GM12878 (cell line): ENCODE measurements around the gene IMMP2L. TPM values are rescaled to one million over a fixed set of nuclear protein-coding genes. Genes with fewer than 3 reads are reported as not detected.

Source experiments
- ATAC-seq: fragments of 200-7000 bp; cut with Tn5 transposase; 3 replicates; pipeline ENCODE4 v1.9.1; 2020; ENCODE audit warnings: mild to moderate bottlenecking, moderate library complexity
- BruUV-seq: library from RNA; stranded (reverse); fragments of 400-500 nt; replicated peaks from 2 replicates; lab custom pipeline; 2021; lab: Mats Ljungman, UMichigan
- CTCF ChIA-PET: fragments of 300-600 bp; sonication (Branson Sonifier 250); formaldehyde crosslinking; extraction: SDS; loops from one replicate; lab custom pipeline; 2021; ENCODE audit warnings: inconsistent platforms; lab: Yijun Ruan, JAX
- POLR2A ChIA-PET: fragments of 350-600 bp; formaldehyde crosslinking; extraction: SDS; loops from one replicate; lab custom pipeline; 2021; ENCODE audit warnings: inconsistent platforms; lab: Charles Lee
- RAD21 ChIA-PET: fragments of 300-600 bp; sonication (Branson Sonifier 250); formaldehyde crosslinking; loops from one replicate; lab custom pipeline; 2023; ENCODE audit warnings: antibody characterized with exemption; ENCODE audit not compliant: unreplicated experiment; lab: Charles Lee
- SMC1A ChIA-PET: fragments of 300-600 bp; sonication (Branson Sonifier 250); formaldehyde crosslinking; loops from one replicate; lab custom pipeline; 2023; ENCODE audit not compliant: unreplicated experiment, uncharacterized antibody; lab: Charles Lee
- DNase-seq: peaks from one replicate; pipeline ENCODE4 v3.0.0-alpha.2; 2011; ENCODE audit warnings: low read depth, low spot score
- FAIRE-seq: peaks from 3 replicates; lab custom pipeline; 2011; peaks lifted over from hg19 to GRCh38; lab: Jason Lieb, UNC
- H2AFZ ChIP-seq: 2 replicates; pipeline ENCODE4 v1.6.0; 2011; ENCODE audit warnings: low read depth, low read length, control low read depth; ENCODE audit not compliant: control insufficient read depth
- H3K27ac ChIP-seq: 2 replicates; pipeline ENCODE4 v1.5.1; 2011; ENCODE audit warnings: control low read depth; ENCODE audit not compliant: control insufficient read depth, insufficient read depth
- H3K27me3 ChIP-seq, 2 experiments: replicated peaks in 1 of 2; 2 replicates each; pipeline versions ENCODE4 v1.6.0 to v1.6.1; 2011; ENCODE audit warnings: low read length in 1 of 2; ENCODE audit not compliant: control insufficient read depth in 2 of 2, insufficient read depth in 2 of 2
- H3K36me3 ChIP-seq, 2 experiments: 2 replicates each; pipeline ENCODE4 v1.5.1; 2011; ENCODE audit warnings: low read length in 1 of 2; ENCODE audit not compliant: control insufficient read depth in 2 of 2, insufficient read depth in 2 of 2
- H3K4me1 ChIP-seq: 2 replicates; pipeline ENCODE4 v1.6.1; 2011; ENCODE audit warnings: mild to moderate bottlenecking, low read length, moderate library complexity, mixed read lengths; ENCODE audit not compliant: control insufficient read depth, insufficient read depth
- H3K4me2 ChIP-seq: 2 replicates; pipeline ENCODE4 v1.6.0; 2011; ENCODE audit warnings: control low read depth; ENCODE audit not compliant: control insufficient read depth, insufficient read depth
- H3K4me3 ChIP-seq: fragments of 200-600 bp; sonication (generic); 2 replicates; pipeline ENCODE4 v1.5.1; 2016
- H3K79me2 ChIP-seq: 2 replicates; pipeline ENCODE4 v1.6.0; 2011; ENCODE audit warnings: low read length; ENCODE audit not compliant: control insufficient read depth, insufficient read depth
- H3K9ac ChIP-seq: 2 replicates; pipeline ENCODE4 v1.8.0; 2011; ENCODE audit warnings: low read length, control low read depth, mixed read lengths; ENCODE audit not compliant: control insufficient read depth, insufficient read depth
- H3K9me3 ChIP-seq: replicated peaks from 3 replicates; pipeline ENCODE4 v1.5.1; 2011; ENCODE audit warnings: mild to moderate bottlenecking, low read length; ENCODE audit not compliant: control insufficient read depth, insufficient read depth
- H4K20me1 ChIP-seq: 2 replicates; pipeline ENCODE4 v1.6.0; 2011; ENCODE audit not compliant: control insufficient read depth, insufficient read depth
- BRCA1 ChIP-seq: IDR thresholded peaks from 2 replicates; pipeline ENCODE4 v1.6.1; 2011; ENCODE audit warnings: low read depth, low read length, improper control_type of control experiment
- CBX5 ChIP-seq: sonication (generic); IDR thresholded peaks from 2 replicates; pipeline ENCODE4 v1.6.1; 2016; ENCODE audit warnings: low read depth, moderate library complexity, mild to moderate bottlenecking, inconsistent platforms
- CREM ChIP-seq: IDR thresholded peaks from 2 replicates; pipeline ENCODE4 v1.6.1; 2014; ENCODE audit warnings: antibody characterized with exemption, low read depth
- E2F8 ChIP-seq: fragments of 450-650 bp; IDR thresholded peaks from 2 replicates; pipeline ENCODE4 v1.6.1; 2018; ENCODE audit warnings: mild to moderate bottlenecking, low read depth, moderate library complexity; ENCODE audit not compliant: partially characterized antibody
- EED ChIP-seq: sonication (generic); IDR thresholded peaks from 2 replicates; pipeline ENCODE4 v1.6.1; 2016; ENCODE audit warnings: antibody characterized with exemption, low read depth
- ESRRA ChIP-seq: IDR thresholded peaks from 2 replicates; pipeline ENCODE4 v1.6.1; 2012; ENCODE audit warnings: mild to moderate bottlenecking, low read length, improper control_type of control experiment
- FOS ChIP-seq: IDR thresholded peaks from 3 replicates; pipeline ENCODE4 v1.6.1; 2011; ENCODE audit warnings: borderline replicate concordance; ENCODE audit not compliant: insufficient read length; ENCODE audit errors: extremely low read depth
- GABPA ChIP-seq: IDR thresholded peaks from 2 replicates; pipeline ENCODE4 v1.6.1; 2014; ENCODE audit warnings: antibody characterized with exemption, low read depth, mild to moderate bottlenecking, inconsistent platforms
- KLF5 ChIP-seq: fragments of 450-650 bp; IDR thresholded peaks from 2 replicates; pipeline ENCODE4 v1.6.1; 2014; ENCODE audit warnings: mild to moderate bottlenecking; ENCODE audit not compliant: partially characterized antibody
- LARP7 ChIP-seq: fragments of 450-650 bp; IDR thresholded peaks from 2 replicates; pipeline ENCODE4 v1.6.1; 2017; ENCODE audit warnings: mild to moderate bottlenecking
- MEF2A ChIP-seq: IDR thresholded peaks from 2 replicates; pipeline ENCODE4 v1.6.1; 2011; ENCODE audit warnings: low read depth, mild to moderate bottlenecking, low read length, moderate library complexity; ENCODE audit not compliant: insufficient read depth
- MEF2B ChIP-seq: fragments of 450-650 bp; IDR thresholded peaks from 2 replicates; pipeline ENCODE4 v1.6.1; 2018; ENCODE audit warnings: mild to moderate bottlenecking, moderate library complexity; ENCODE audit not compliant: partially characterized antibody, poor library complexity, severe bottlenecking
- NR2C2 ChIP-seq: IDR thresholded peaks from 2 replicates; pipeline ENCODE4 v1.6.1; 2011; ENCODE audit warnings: borderline replicate concordance, low read depth; ENCODE audit not compliant: control insufficient read depth, insufficient read length
- SMC3 ChIP-seq: IDR thresholded peaks from 2 replicates; pipeline ENCODE4 v1.6.1; 2011; ENCODE audit warnings: low read length, improper control_type of control experiment, borderline replicate concordance
- ZNF217 ChIP-seq: fragments of 450-650 bp; IDR thresholded peaks from 2 replicates; pipeline ENCODE4 v1.6.1; 2017; ENCODE audit warnings: antibody characterized with exemption, mild to moderate bottlenecking
- ZNF592 ChIP-seq: fragments of 450-650 bp; IDR thresholded peaks from 2 replicates; pipeline ENCODE4 v1.6.1; 2017; ENCODE audit warnings: mild to moderate bottlenecking, moderate library complexity
- ZNF622 ChIP-seq: fragments of 450-650 bp; IDR thresholded peaks from 2 replicates; pipeline ENCODE4 v1.6.1; 2017; ENCODE audit warnings: mild to moderate bottlenecking, inconsistent platforms
- WGBS: methylation state at CpG from one replicate; pipeline ENCODE4 v1.1.6; 2016; ENCODE audit warnings: low lambda C conversion rate; ENCODE audit not compliant: insufficient replicate concordance, insufficient coverage; ENCODE audit errors: missing lambda C conversion rate; 5-methylcytosine and 5-hydroxymethylcytosine counted together
- in situ Hi-C: fragments of 300-500 bp; cut with MboI; formaldehyde crosslinking; loops from 9 replicates; pipeline ENCODE4 v1.14.3; 2018; ENCODE audit warnings: mixed read lengths
- intact Hi-C: fragments of 100-400 bp; cut with micrococcal nuclease; formaldehyde crosslinking; loops from one replicate; pipeline ENCODE4 v1.14.2; 2022; ENCODE audit not compliant: unreplicated experiment
- polyA plus RNA-seq, 11 experiments: library from polyadenylated mRNA; depleted of rRNA in 4 of 11; unstranded in 6 of 11; stranded (reverse) in 5 of 11; fragments of >200 nt; fragmentation: Nextera tagmentation in 4 of 11; fragmentation: Illumina TruSeq in 1 of 11; extraction: Ambion mirVana in 4 of 11; extraction: Trizol in 1 of 11; gene quantifications; 1 replicate in 1 of 11; 2 replicates in 10 of 11; pipeline versions ENCODE4 v1.2.1 to v1.2.3, GENCODE V29; 2011 to 2016; ENCODE audit warnings: inconsistent platforms in 2 of 11, missing spikeins in 2 of 11, low read depth in 1 of 11
- total RNA-seq, 4 experiments: library from RNA; depleted of rRNA in 3 of 4; stranded (reverse); fragments of >200 nt in 3 of 4; fragmentation: Illumina TruSeq in 1 of 4; extraction: Trizol in 1 of 4; gene quantifications; 2 replicates each; pipeline versions ENCODE4 v1.2.1 to v1.2.3, GENCODE V29; 2013 to 2021

IMMP2L gene
- total and polyA plus RNA-seq, 10 of the 15 experiments (the other 5 are each of a cell fraction or from before 2014, with no cell fraction given) = 12.6 to 46.3 (median 19.6) TPM

GRCh38 chr7:111511845-111512244 lies 50.4 kb downstream of the IMMP2L start (continued):
- no peak for TF ChIP-seq MEF2B
- no peak for TF ChIP-seq ESRRA
- no peak for TF ChIP-seq EED

- in situ Hi-C loops = no loop called here
- intact Hi-C loops = no loop called here
- no peaks in the 10 kb centered on the region for H3K4me1 ChIP-seq
- H3K36me3 ChIP-seq = no peaks in the 10 kb centered on the region
- no peaks in the 10 kb centered on the region for H4K20me1 ChIP-seq
- DNase-seq (no peak), ATAC-seq (no peak), FAIRE-seq (no peak)
- POLR2A ChIA-PET = no interaction called here
- no peaks in the 10 kb centered on the region for H3K27me3 ChIP-seq
- no peak overlapping the region for H3K4me3 ChIP-seq
- no peaks in the 10 kb centered on the region for H3K9me3 ChIP-seq
- CTCF ChIA-PET = interaction anchor here (1.3 kb wide), 1 partner anchor 23 kb away, joined by 3 read pairs; no protein-coding TSS in a partner anchor
- no TSS peak for BruUV-seq
- RAD21 ChIA-PET = no interaction called here
- H3K27ac ChIP-seq = no peak overlapping the region
- no peak overlapping the region for H3K4me2 ChIP-seq
- SMC1A ChIA-PET = interaction anchor here (2.0 to 3.2 kb wide), 2 partner anchors 10 to 22 kb away, joined by 6 to 15 read pairs; no protein-coding TSS in a partner anchor
- 81% methylated on average over 3 of the region's 3 CpGs for WGBS
- H3K9ac ChIP-seq = no peak overlapping the region
- no peak overlapping the region for H2AFZ ChIP-seq
- H3K79me2 ChIP-seq = no peaks in the 10 kb centered on the region
- TF ChIP-seq ZNF592 (no peak), FOS (no peak), MEF2A (no peak), LARP7 (no peak), SMC3 (no peak), CBX5 (no peak), KLF5 (no peak), CREM (no peak), GABPA (no peak), NR2C2 (no peak), E2F8 (no peak), BRCA1 (no peak), ZNF622 (no peak), ZNF217 (no peak)
Observed at GRCh38 chr7:111510584-111511378, 51.5 kb downstream of the IMMP2L start.
